PC-9 (cell line): ENCODE data around the gene P2RX7. TPM values are rescaled to one million over a fixed set of nuclear protein-coding genes. Genes with fewer than 3 reads are reported as not detected.

Experiments used
- BruUV-seq: library from RNA; stranded (reverse); fragments of 400-500 nt; replicated peaks from 2 replicates; lab custom pipeline; 2021; lab: Mats Ljungman, UMichigan
- CTCF ChIA-PET: fragments of 300-600 bp; sonication (Branson Sonifier 250); formaldehyde crosslinking; loops from one replicate; lab custom pipeline; 2022; ENCODE audit warnings: antibody characterized with exemption; lab: Charles Lee
- POLR2A ChIA-PET: fragments of 300-600 bp; sonication (Branson Sonifier 250); formaldehyde crosslinking; loops from one replicate; lab custom pipeline; 2022; ENCODE audit warnings: antibody characterized with exemption; ENCODE audit not compliant: unreplicated experiment; lab: Charles Lee
- DNase-seq, 2 experiments: peaks; one replicate each; pipeline versions ENCODE4 v3.0.0 to v3.0.0-alpha.2; 2015 to 2022; ENCODE audit warnings: mixed read lengths in 1 of 2
- H2AFZ ChIP-seq: fragments of 200-600 bp; sonication (generic); 2 replicates; pipeline ENCODE4 v1.8.1; 2017; ENCODE audit warnings: antibody characterized with exemption
- H3F3A ChIP-seq: fragments of 200-600 bp; sonication (generic); 2 replicates; pipeline ENCODE4 v1.8.1; 2017; ENCODE audit warnings: antibody characterized with exemption, mild to moderate bottlenecking, low read depth; ENCODE audit not compliant: insufficient read depth
- H3K27ac ChIP-seq: fragments of 200-600 bp; sonication (generic); 2 replicates; pipeline ENCODE4 v1.6.1; 2016; ENCODE audit warnings: mixed run types
- H3K27me3 ChIP-seq: fragments of 200-600 bp; sonication (generic); 2 replicates; pipeline ENCODE4 v1.6.1; 2016; ENCODE audit warnings: low read depth, mixed run types; ENCODE audit not compliant: insufficient read depth
- H3K36me3 ChIP-seq: fragments of 200-600 bp; sonication (generic); 2 replicates; pipeline ENCODE4 v1.6.1; 2016; ENCODE audit warnings: low read depth, mixed run types
- H3K4me1 ChIP-seq: fragments of 200-600 bp; sonication (generic); replicated peaks from 2 replicates; pipeline ENCODE4 v1.6.1; 2016; ENCODE audit warnings: mixed run types; ENCODE audit not compliant: insufficient read depth
- H3K4me2 ChIP-seq: fragments of 200-600 bp; sonication (generic); 2 replicates; pipeline ENCODE4 v1.6.1; 2017; ENCODE audit warnings: mixed run types
- H3K4me3 ChIP-seq: fragments of 200-600 bp; sonication (generic); 2 replicates; pipeline ENCODE4 v1.6.1; 2016; ENCODE audit warnings: mixed run types
- H3K79me2 ChIP-seq: fragments of 200-600 bp; sonication (generic); 2 replicates; pipeline ENCODE4 v1.6.1; 2017; ENCODE audit warnings: low read depth, mixed run types
- H3K9me2 ChIP-seq: fragments of 200-600 bp; sonication (generic); 2 replicates; pipeline ENCODE4 v1.8.1; 2017; ENCODE audit warnings: mild to moderate bottlenecking; ENCODE audit not compliant: insufficient read depth
- H3K9me3 ChIP-seq: fragments of 200-600 bp; sonication (generic); 2 replicates; pipeline ENCODE4 v1.8.1; 2016; ENCODE audit warnings: low read depth; ENCODE audit not compliant: insufficient read depth
- H4K20me1 ChIP-seq: fragments of 200-600 bp; sonication (generic); 2 replicates; pipeline ENCODE4 v1.8.1; 2017; ENCODE audit not compliant: insufficient read depth
- CTCF ChIP-seq: fragments of 200-600 bp; sonication (generic); conservative IDR thresholded peaks from 2 replicates; pipeline ENCODE4 v1.6.1; 2017; ENCODE audit warnings: mixed run types, antibody characterized with exemption, mild to moderate bottlenecking, moderate library complexity
- EZH2 ChIP-seq: fragments of 200-600 bp; sonication (generic); IDR thresholded peaks from 2 replicates; pipeline ENCODE4 v1.8.0; 2017; ENCODE audit warnings: antibody characterized with exemption, low read depth
- intact Hi-C: fragments of 100-400 bp; cut with micrococcal nuclease; formaldehyde crosslinking; loops from one replicate; pipeline ENCODE4 v1.10.0; 2022; ENCODE audit not compliant: unreplicated experiment
- total RNA-seq: library from RNA; stranded (reverse); gene quantifications from 2 replicates; pipeline ENCODE4 v1.2.3, GENCODE V29; 2021

Gene P2RX7
- total RNA-seq, 1 experiment from 2014 or later, result 3.2 TPM

- Histone ChIP-seq H4K20me1 (no peaks in the 10 kb centered on the region), H3K4me3 (peak overlapping the region; percentile 50), H3K27me3 (peaks cover 14% of the 10 kb centered on the region; the same call in 1 of the 2 replicates), H3K79me2 (no peaks in the 10 kb centered on the region), H3K9me2 (no peaks in the 10 kb centered on the region), H3K4me2 (peak overlapping the region; percentile 81), H3F3A (no peaks in the 10 kb centered on the region), H3K4me1 (no peaks in the 10 kb centered on the region), H3K9me3 (no peaks in the 10 kb centered on the region), H3K27ac (no peak overlapping the region), H3K36me3 (no peaks in the 10 kb centered on the region), H2AFZ (peak overlapping the region; percentile 56; the same call in 1 of the 2 replicates)
- peak in 1 of 2 experiments; percentile 60 for DNase-seq
- intact Hi-C loops, result loop anchor here (5.0 to 10.0 kb wide), 3 partner anchors 91 to 513 kb away; partner anchors contain the start of gene POP5
- BruUV-seq, result no TSS peak
- POLR2A ChIA-PET, result interaction anchor here (0.6 kb wide), 1 partner anchor 36 kb away, joined by 7 read pairs; no protein-coding TSS in a partner anchor
- TF ChIP-seq CTCF, result peak; percentile 73
- no peak for TF ChIP-seq EZH2
- CTCF ChIA-PET, result interaction anchor here (0.6 to 0.7 kb wide), 2 partner anchors 32 to 138 kb away, joined by 3 to 6 read pairs; no protein-coding TSS in a partner anchor
These were observed 37.0 kb upstream of the P2RX7 start for GRCh38 chr12:121095544-121096198.

- Histone ChIP-seq H3K4me3 (no peak overlapping the region), H3K4me2 (peak overlapping the region; percentile 81), H3K4me1 (no peaks in the 10 kb centered on the region), H3K9me2 (no peaks in the 10 kb centered on the region), H3K9me3 (no peaks in the 10 kb centered on the region), H4K20me1 (no peaks in the 10 kb centered on the region), H3K36me3 (no peaks in the 10 kb centered on the region), H3F3A (no peaks in the 10 kb centered on the region), H3K79me2 (no peaks in the 10 kb centered on the region), H3K27me3 (peaks cover 14% of the 10 kb centered on the region; the same call in 1 of the 2 replicates), H2AFZ (no peak overlapping the region), H3K27ac (no peak overlapping the region)
- DNase-seq, result no peak
- ChIA-PET POLR2A (interaction anchor here (0.6 kb wide), 1 partner anchor 36 kb away, joined by 7 read pairs; no protein-coding TSS in a partner anchor), CTCF (interaction anchor here (0.6 to 0.7 kb wide), 4 partner anchors 18 to 686 kb away, joined by 3 to 6 read pairs (median 5); no protein-coding TSS in a partner anchor)
- no TSS peak for BruUV-seq
- TF ChIP-seq EZH2 (no peak), CTCF (no peak)
- intact Hi-C loops, result loop anchor here (5.0 to 10.0 kb wide), 3 partner anchors 91 to 514 kb away; partner anchors contain the start of gene POP5
These were observed 36.4 kb upstream of the P2RX7 start for GRCh38 chr12:121096199-121096798.

- CTCF ChIA-PET, result interaction anchor here (0.6 kb wide), 2 partner anchors 109 to 272 kb away, joined by 3 to 4 read pairs; no protein-coding TSS in a partner anchor
- H3K27ac ChIP-seq, result no peak overlapping the region
These were observed 32.9 kb upstream of the P2RX7 start for GRCh38 chr12:121099779-121100178.

More at GRCh38 chr12:121099779-121100178, 32.9 kb upstream of the P2RX7 start:
- H3K36me3 ChIP-seq, result no peaks in the 10 kb centered on the region
- no peaks in the 10 kb centered on the region for H3K9me3 ChIP-seq
- H3F3A ChIP-seq, result no peaks in the 10 kb centered on the region
- POLR2A ChIA-PET, result interaction anchor here (0.7 kb wide), 1 partner anchor 108 kb away, joined by 6 read pairs; no protein-coding TSS in a partner anchor
- TF ChIP-seq CTCF (no peak), EZH2 (no peak)
- intact Hi-C loops, result loop anchor here (5.0 to 10.0 kb wide), 3 partner anchors 95 to 517 kb away; partner anchors contain the start of gene POP5
- no peaks in the 10 kb centered on the region for H4K20me1 ChIP-seq
- no peak for DNase-seq
- H2AFZ ChIP-seq, result no peak overlapping the region
- H3K4me3 ChIP-seq, result no peak overlapping the region
- BruUV-seq, result no TSS peak
- no peaks in the 10 kb centered on the region for H3K79me2 ChIP-seq
- H3K9me2 ChIP-seq, result no peaks in the 10 kb centered on the region
- H3K4me2 ChIP-seq, result no peak overlapping the region
- H3K27me3 ChIP-seq, result peaks cover 8% of the 10 kb centered on the region; the same call in 1 of the 2 replicates
- no peaks in the 10 kb centered on the region for H3K4me1 ChIP-seq
